Upper lobe of left lung (tissue), 4 donors: ENCODE results near the gene BNIPL.

Source experiments
- CTCF ChIP-seq, 6 experiments: fragments of 450-650 bp in 4 of 6; fragments of 200-600 bp in 2 of 6; sonication (generic) in 2 of 6; IDR thresholded peaks; one replicate each; pipeline ENCODE4 v1.5.1; 2016 to 2019; ENCODE audit warnings: antibody characterized with exemption in 6 of 6
- EP300 ChIP-seq, 4 donors: sonication (generic); formaldehyde crosslinking; IDR thresholded peaks; one replicate each; pipeline ENCODE4 v1.5.1; 2017; ENCODE audit warnings: antibody characterized with exemption in 4 of 4, control low read depth in 2 of 4
- POLR2A ChIP-seq, 4 donors: fragments of 450-650 bp; IDR thresholded peaks; one replicate each; pipeline ENCODE4 v1.5.1; 2016 to 2017; ENCODE audit warnings: antibody characterized with exemption in 4 of 4, mild to moderate bottlenecking in 2 of 4
- POLR2AphosphoS5 ChIP-seq, 2 donors: sonication (generic); formaldehyde crosslinking; IDR thresholded peaks; one replicate each; pipeline ENCODE4 v1.5.1; 2017; ENCODE audit warnings: antibody characterized with exemption in 2 of 2

GRCh38 chr1:151062741-151063371, 26.5 kb downstream of the BNIPL start:
- TF ChIP-seq EP300 (IDR thresholded peaks at IDR 0.05) (no peak), POLR2A (IDR thresholded peaks at IDR 0.05) (no peak), CTCF (IDR thresholded peaks at IDR 0.05) (no peak), POLR2AphosphoS5 (IDR thresholded peaks at IDR 0.05) (no peak)
